CD4-positive, alpha-beta memory T cell (primary cell): Measurements from ENCODE around the gene HES6. TPM values are rescaled to one million over a fixed set of nuclear protein-coding genes. Genes with fewer than 3 reads are reported as not detected.

Experiments
- CTCF ChIA-PET: fragments of 350-600 bp; sonication (Branson Sonifier 250); formaldehyde crosslinking; loops from one replicate; lab custom pipeline; 2021; ENCODE audit warnings: inconsistent platforms; ENCODE audit not compliant: partially characterized antibody; lab: Charles Lee
- POLR2A ChIA-PET: fragments of 350-600 bp; sonication (Branson Sonifier 250); formaldehyde crosslinking; loops from one replicate; lab custom pipeline; 2021; ENCODE audit not compliant: partially characterized antibody; lab: Charles Lee
- DNase-seq, 5 donors: peaks; one replicate each; pipeline versions ENCODE4 v3.0.0 to v3.0.0-alpha.2; 2020 to 2022; ENCODE audit warnings: mixed read lengths in 1 of 5
- H3K27ac ChIP-seq: one replicate; pipeline ENCODE4 v1.7.0; 2013; ENCODE audit warnings: low read depth, low read length
- H3K27me3 ChIP-seq: 2 replicates; pipeline ENCODE4 v1.7.0; 2013; ENCODE audit warnings: mild to moderate bottlenecking, low read length, moderate library complexity; ENCODE audit not compliant: insufficient read depth
- H3K36me3 ChIP-seq: 2 replicates; pipeline ENCODE4 v1.7.0; 2013; ENCODE audit warnings: mild to moderate bottlenecking, low read length, moderate library complexity; ENCODE audit not compliant: insufficient read depth
- H3K4me1 ChIP-seq: 2 replicates; pipeline ENCODE4 v1.7.0; 2013; ENCODE audit warnings: mild to moderate bottlenecking, low read length, moderate library complexity; ENCODE audit not compliant: insufficient read depth
- H3K4me3 ChIP-seq, 2 donors: one replicate each; pipeline ENCODE4 v1.7.0; 2013; ENCODE audit warnings: low read length in 2 of 2, mild to moderate bottlenecking in 1 of 2
- H3K9me3 ChIP-seq, 2 donors: one replicate each; pipeline ENCODE4 v1.7.0; 2013; ENCODE audit warnings: low read length in 2 of 2, control low read depth in 1 of 2; ENCODE audit not compliant: control insufficient read depth in 1 of 2
- H3K27ac Mint-ChIP-seq, 7 donors: one replicate each; pipeline ENCODE4 v1.8.0; 2020 to 2021; ENCODE audit warnings: mixed read lengths in 7 of 7, mild to moderate bottlenecking in 6 of 7, inconsistent platforms in 3 of 7, moderate library complexity in 3 of 7
- H3K27me3 Mint-ChIP-seq, 2 donors: one replicate each; pipeline ENCODE4 v1.8.0; 2020 to 2021; ENCODE audit warnings: mixed read lengths in 2 of 2
- H3K36me3 Mint-ChIP-seq, 2 donors: one replicate each; pipeline ENCODE4 v1.8.0; 2020 to 2021; ENCODE audit warnings: mixed read lengths in 2 of 2, inconsistent platforms in 1 of 2, mild to moderate bottlenecking in 1 of 2
- H3K4me1 Mint-ChIP-seq, 4 donors: one replicate each; pipeline ENCODE4 v1.8.0; 2020 to 2021; ENCODE audit warnings: mixed read lengths in 4 of 4, mild to moderate bottlenecking in 1 of 4
- H3K4me3 Mint-ChIP-seq, 8 donors: one replicate each; pipeline ENCODE4 v1.8.0; 2020 to 2021; ENCODE audit warnings: mixed read lengths in 8 of 8, mild to moderate bottlenecking in 7 of 8, moderate library complexity in 6 of 8, inconsistent platforms in 3 of 8
- H3K9me3 Mint-ChIP-seq, 8 donors: one replicate each; pipeline ENCODE4 v1.8.0; 2020 to 2021; ENCODE audit warnings: mixed read lengths in 8 of 8, mild to moderate bottlenecking in 5 of 8, inconsistent platforms in 3 of 8, moderate library complexity in 1 of 8
- intact Hi-C: fragments of 100-400 bp; cut with micrococcal nuclease; formaldehyde crosslinking; loops from one replicate; pipeline ENCODE4 v1.15.1; 2023
- polyA plus RNA-seq, 2 donors: library from polyadenylated mRNA; unstranded; fragments of 300-500 nt; fragmentation: Illumina TruSeq; gene quantifications; one replicate each; pipeline ENCODE4 v1.2.3, GENCODE V29; 2021
- total RNA-seq, 2 experiments: library from RNA; stranded (reverse); gene quantifications; one replicate each; pipeline ENCODE4 v1.2.3, GENCODE V29; 2021

HES6 gene
- total and polyA plus RNA-seq, 4 experiments from 2014 or later, result 0.67 to 4.9 (median 1.5) TPM

DNA sequence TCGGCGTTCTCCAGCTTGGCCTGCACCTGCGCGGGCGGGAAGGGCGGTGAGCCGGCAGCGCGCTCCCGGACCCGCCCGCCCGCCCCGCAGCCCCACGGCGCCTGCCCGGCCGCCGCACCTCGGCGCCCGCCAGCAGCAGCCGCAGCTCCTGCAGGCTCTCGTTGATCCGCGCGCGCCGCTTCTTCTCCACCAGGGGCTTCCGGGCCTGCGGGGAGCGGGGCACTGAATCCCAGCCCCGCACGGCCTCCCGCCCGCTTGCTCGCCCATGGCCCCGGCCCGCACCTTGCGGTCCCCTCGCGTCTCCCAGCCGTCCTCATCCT lies 335 bp downstream of the HES6 start:
- CTCF ChIA-PET, result interaction anchor here (2.1 kb wide), 1 partner anchor 24 kb away, joined by 7 read pairs; no protein-coding TSS in a partner anchor
- Mint-ChIP-seq H3K27me3 (peaks cover 15 to 17% of the 10 kb centered on the region in 2 donors), H3K4me3 (peak overlapping the region in 3 of 8 donors; percentile 32 to 71 (median 42)), H3K27ac (no peak overlapping the region), H3K36me3 (peaks cover 0 to 3% of the 10 kb centered on the region in 2 donors), H3K9me3 (no peaks in the 10 kb centered on the region), H3K4me1 (peaks cover 2 to 33% (median 6%) of the 10 kb centered on the region in 4 donors)
- DNase-seq, result peak in 1 of 5 donors; percentile 53
- Histone ChIP-seq H3K4me1 (peaks cover 12% of the 10 kb centered on the region), H3K4me3 (peak overlapping the region in 1 of 2 donors; percentile 52), H3K27ac (no peak overlapping the region), H3K36me3 (no peaks in the 10 kb centered on the region), H3K27me3 (peaks cover 8% of the 10 kb centered on the region), H3K9me3 (no peaks in the 10 kb centered on the region)
- POLR2A ChIA-PET, result interaction anchor here (0.6 to 2.1 kb wide), 4 partner anchors 8 to 543 kb away, joined by 3 to 15 read pairs (median 4); partner anchors contain the start of gene ILKAP
- intact Hi-C loops, result no loop called here

DNA sequence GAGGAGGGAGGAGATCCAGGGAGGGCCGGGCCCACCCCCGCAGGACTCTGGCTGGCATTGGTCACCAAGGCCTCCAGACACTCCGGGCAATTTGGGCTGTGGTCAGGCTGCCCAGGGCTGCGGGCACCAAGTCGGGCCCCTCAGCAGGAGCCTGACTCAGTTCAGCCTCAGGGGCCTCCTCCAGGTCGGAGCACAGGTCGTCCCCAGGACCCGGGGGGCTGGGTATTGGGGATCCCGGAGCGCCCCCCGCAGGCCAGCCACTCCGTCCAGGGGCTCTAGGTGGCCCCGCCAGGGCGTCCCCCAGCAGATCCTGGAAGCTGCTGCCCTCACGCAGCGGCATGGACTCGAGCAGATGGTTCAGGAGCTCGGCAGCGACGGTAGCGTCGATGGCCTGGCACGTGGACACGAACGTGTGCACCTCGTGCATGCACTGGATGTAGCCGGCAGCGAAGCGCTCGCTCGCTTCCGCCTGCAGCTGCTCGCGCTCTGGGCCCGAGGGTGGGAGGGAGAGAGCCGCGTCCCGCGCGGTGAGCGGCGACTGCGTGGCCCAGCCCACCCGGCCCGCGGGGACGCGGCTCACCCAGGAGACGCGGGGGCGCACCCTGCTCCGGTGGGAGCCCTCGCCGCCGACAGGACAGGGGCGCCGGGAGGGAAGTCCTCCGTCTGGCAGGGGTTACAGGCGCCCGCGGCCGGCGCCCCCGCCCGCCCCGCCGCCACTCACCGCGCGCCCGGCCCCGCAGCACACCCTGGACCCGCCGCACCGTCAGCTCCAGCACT lies 884 bp downstream of the HES6 start:
- POLR2A ChIA-PET, result interaction anchor here (0.6 to 2.1 kb wide), 4 partner anchors 8 to 542 kb away, joined by 3 to 15 read pairs (median 4); partner anchors contain the start of gene ILKAP
- Mint-ChIP-seq H3K36me3 (no peaks in the 10 kb centered on the region), H3K4me3 (peak overlapping the region in 6 of 8 donors; percentile 26 to 67 (median 52)), H3K4me1 (peaks cover 2 to 35% (median 7%) of the 10 kb centered on the region in 4 donors), H3K27ac (peak overlapping the region in 2 of 7 donors; percentile 54 to 70), H3K27me3 (peaks cover 15 to 17% of the 10 kb centered on the region in 2 donors), H3K9me3 (no peaks in the 10 kb centered on the region)
- peak overlapping the region in 1 of 2 donors; percentile 28 for H3K4me3 ChIP-seq
- DNase-seq, result peak; percentile 29 to 56 (median 41)
- no peak overlapping the region for H3K27ac ChIP-seq
- peaks cover 12% of the 10 kb centered on the region for H3K4me1 ChIP-seq
- H3K36me3 ChIP-seq, result no peaks in the 10 kb centered on the region
- CTCF ChIA-PET, result interaction anchor here (2.1 kb wide), 1 partner anchor 24 kb away, joined by 7 read pairs; no protein-coding TSS in a partner anchor
- H3K27me3 ChIP-seq, result peaks cover 8% of the 10 kb centered on the region
- H3K9me3 ChIP-seq, result no peaks in the 10 kb centered on the region
- intact Hi-C loops, result no loop called here

DNA sequence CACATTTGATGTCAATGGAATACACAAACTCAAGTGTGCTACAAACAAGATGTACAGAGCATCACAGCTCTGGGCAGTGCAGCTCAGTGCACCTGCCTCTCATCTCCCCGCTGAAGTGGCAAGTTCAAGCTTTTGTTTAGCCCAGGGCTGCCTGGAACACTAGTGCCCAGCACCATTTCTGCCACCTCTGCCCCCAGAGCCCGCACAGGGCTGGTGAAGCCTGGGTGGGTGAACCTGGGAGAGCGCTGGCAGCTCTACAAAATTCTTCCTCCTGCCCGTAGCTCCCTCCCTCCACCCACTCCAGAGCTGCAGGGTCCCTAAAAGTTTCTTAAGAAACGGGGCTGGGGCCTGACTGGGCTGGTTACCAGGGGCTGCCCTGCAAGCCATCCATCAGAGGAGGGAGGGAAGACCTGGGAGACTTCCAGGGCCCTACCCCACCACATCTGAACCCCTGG lies 1.5 kb downstream of the HES6 start:
- DNase-seq, result no peak
- Mint-ChIP-seq H3K36me3 (no peaks in the 10 kb centered on the region), H3K4me1 (peaks cover 5 to 41% (median 11%) of the 10 kb centered on the region in 4 donors), H3K27ac (peak overlapping the region in 2 of 7 donors; percentile 54 to 70), H3K4me3 (peak overlapping the region; percentile 41 to 75 (median 62)), H3K9me3 (no peaks in the 10 kb centered on the region), H3K27me3 (peaks cover 15 to 22% of the 10 kb centered on the region in 2 donors)
- H3K27me3 ChIP-seq, result peaks cover 8% of the 10 kb centered on the region
- no peak overlapping the region for H3K27ac ChIP-seq
- no peaks in the 10 kb centered on the region for H3K9me3 ChIP-seq
- ChIA-PET POLR2A (interaction anchor here (1.5 to 2.1 kb wide), 2 partner anchors 35 to 37 kb away, joined by 3 to 15 read pairs; partner anchors contain the start of gene ILKAP), CTCF (interaction anchor here (2.1 kb wide), 1 partner anchor 25 kb away, joined by 7 read pairs; no protein-coding TSS in a partner anchor)
- no peak overlapping the region for H3K4me3 ChIP-seq
- no peaks in the 10 kb centered on the region for H3K36me3 ChIP-seq
- H3K4me1 ChIP-seq, result peaks cover 12% of the 10 kb centered on the region
- intact Hi-C loops, result no loop called here

DNA sequence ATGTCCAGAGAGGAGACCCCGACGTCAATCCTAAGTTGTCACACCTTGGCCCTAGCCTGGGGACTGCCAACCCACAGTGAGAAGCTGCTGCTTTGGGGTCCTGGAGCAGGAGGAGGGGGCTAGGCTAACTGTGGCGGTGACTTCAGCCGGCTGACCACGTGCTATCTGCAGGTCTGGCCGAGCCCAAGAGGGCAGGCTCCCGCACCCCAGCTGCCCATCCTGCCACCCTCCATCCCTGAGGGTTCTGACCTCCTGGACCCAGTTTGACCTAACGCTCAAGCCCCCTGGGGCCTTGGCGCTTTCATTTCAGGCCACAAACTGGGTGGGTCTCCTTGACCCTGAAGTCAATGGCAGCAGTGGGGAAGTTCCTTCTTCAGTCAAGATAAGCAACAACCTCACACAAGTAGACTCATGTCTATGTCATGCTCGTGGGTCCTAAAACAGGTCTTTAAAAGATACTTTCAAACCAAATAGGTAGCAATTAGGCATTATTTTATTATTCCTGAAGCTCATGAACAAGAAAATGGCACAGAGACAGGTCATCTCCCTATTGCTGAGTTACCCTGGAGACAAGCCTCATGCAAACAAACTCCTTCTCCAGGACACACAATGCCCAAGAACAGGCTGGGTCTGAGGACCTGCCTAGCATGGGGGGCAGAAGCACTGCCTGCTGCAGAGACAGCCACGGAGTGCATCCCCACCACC lies 2.3 kb downstream of the HES6 start:
- Mint-ChIP-seq H3K27ac (peak overlapping the region in 2 of 7 donors; percentile 23 to 54), H3K4me1 (peaks cover 5 to 43% (median 11%) of the 10 kb centered on the region in 4 donors)

DNA sequence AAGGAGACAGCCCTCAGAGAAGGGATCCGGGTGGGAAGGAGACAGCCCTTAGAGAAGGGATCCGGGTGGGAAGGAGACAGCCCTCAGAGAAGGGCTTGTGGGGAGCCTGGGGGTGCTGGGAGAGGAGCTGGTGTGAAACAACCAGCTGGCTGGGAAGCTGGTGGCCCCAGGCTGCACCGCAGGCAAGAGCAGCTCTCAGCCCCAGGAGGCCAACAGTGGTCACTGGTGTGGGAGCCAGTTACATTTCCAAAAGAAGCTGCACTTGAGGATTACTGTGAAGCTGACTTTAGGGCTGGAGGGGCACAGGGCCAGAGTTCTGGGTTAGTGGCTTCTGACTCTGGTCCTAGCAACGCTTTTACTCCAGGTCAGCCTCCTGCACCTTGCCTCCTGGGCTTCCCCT lies 3.3 kb downstream of the HES6 start:
- Mint-ChIP-seq H3K4me3 (peak overlapping the region in 2 of 8 donors; percentile 26 to 35), H3K4me1 (peaks cover 6 to 46% (median 11%) of the 10 kb centered on the region in 4 donors), H3K9me3 (peaks cover 0 to 1% (median 0%) of the 10 kb centered on the region in 8 donors), H3K36me3 (no peaks in the 10 kb centered on the region), H3K27ac (no peak overlapping the region), H3K27me3 (peaks cover 18 to 24% of the 10 kb centered on the region in 2 donors)
- DNase-seq, result no peak
- H3K9me3 ChIP-seq, result no peaks in the 10 kb centered on the region
- POLR2A ChIA-PET, result no interaction called here
- intact Hi-C loops, result no loop called here
- H3K27me3 ChIP-seq, result peaks cover 8% of the 10 kb centered on the region
- H3K4me1 ChIP-seq, result peaks cover 16% of the 10 kb centered on the region
- H3K27ac ChIP-seq, result no peak overlapping the region
- H3K4me3 ChIP-seq, result no peak overlapping the region
- H3K36me3 ChIP-seq, result no peaks in the 10 kb centered on the region
- CTCF ChIA-PET, result no interaction called here

More for the DNA sequence above, 2.3 kb downstream of the HES6 start:
- no peaks in the 10 kb centered on the region for H3K9me3 Mint-ChIP-seq
- Histone ChIP-seq H3K4me3 (no peak overlapping the region), H3K9me3 (no peaks in the 10 kb centered on the region), H3K27ac (no peak overlapping the region), H3K36me3 (no peaks in the 10 kb centered on the region), H3K4me1 (peaks cover 12% of the 10 kb centered on the region), H3K27me3 (peaks cover 8% of the 10 kb centered on the region)
- peaks cover 15 to 22% of the 10 kb centered on the region in 2 donors for H3K27me3 Mint-ChIP-seq
- H3K4me3 Mint-ChIP-seq, result peak overlapping the region in 5 of 8 donors; percentile 41 to 69 (median 62)
- no peak for DNase-seq
- CTCF ChIA-PET, result interaction anchor here (2.1 kb wide), 1 partner anchor 26 kb away, joined by 7 read pairs; no protein-coding TSS in a partner anchor
- POLR2A ChIA-PET, result interaction anchor here (1.5 kb wide), 1 partner anchor 36 kb away, joined by 3 read pairs; no protein-coding TSS in a partner anchor
- H3K36me3 Mint-ChIP-seq, result no peaks in the 10 kb centered on the region
- intact Hi-C loops, result no loop called here

DNA sequence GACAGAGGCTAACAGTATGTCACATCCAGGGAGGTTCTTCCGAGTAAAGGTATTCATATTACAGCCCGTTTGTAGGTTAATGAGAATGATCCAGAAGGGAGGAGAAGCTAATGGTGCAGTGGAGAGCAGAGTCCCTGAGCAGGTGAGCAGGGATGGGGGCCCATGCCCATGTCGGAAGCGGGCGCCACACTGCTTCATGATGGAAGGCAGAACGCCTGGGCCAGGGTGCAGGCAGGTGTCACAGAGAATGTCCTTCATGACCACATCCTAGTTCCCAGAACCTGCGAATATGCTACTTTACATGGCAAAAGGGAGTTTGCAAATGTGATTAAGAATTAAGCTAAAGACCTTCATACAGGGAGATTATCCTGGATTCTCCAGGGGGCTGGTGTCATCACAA lies 4.0 kb downstream of the HES6 start:
- Histone ChIP-seq H3K36me3 (no peaks in the 10 kb centered on the region), H3K27ac (no peak overlapping the region), H3K4me1 (peaks cover 23% of the 10 kb centered on the region), H3K4me3 (no peak overlapping the region), H3K27me3 (peaks cover 8% of the 10 kb centered on the region), H3K9me3 (no peaks in the 10 kb centered on the region)
- ChIA-PET POLR2A (no interaction called here), CTCF (no interaction called here)
- no peak for DNase-seq
- no peaks in the 10 kb centered on the region for H3K36me3 Mint-ChIP-seq
- H3K4me1 Mint-ChIP-seq, result peaks cover 8 to 48% (median 14%) of the 10 kb centered on the region in 4 donors
- intact Hi-C loops, result no loop called here
- peaks cover 0 to 1% (median 0%) of the 10 kb centered on the region in 8 donors for H3K9me3 Mint-ChIP-seq
- peak overlapping the region in 1 of 7 donors; percentile 46 for H3K27ac Mint-ChIP-seq
- H3K27me3 Mint-ChIP-seq, result peaks cover 18 to 26% of the 10 kb centered on the region in 2 donors
- peak overlapping the region in 4 of 8 donors; percentile 3 to 44 (median 26) for H3K4me3 Mint-ChIP-seq
